ENCODE data around the gene TBCD. TPM values are rescaled to one million over a fixed set of nuclear protein-coding genes. Genes with fewer than 3 reads are reported as not detected.

TBCD gene
- total RNA-seq, 3 donors from 2014 or later: 41.3 to 76.0 (median 55.4) TPM

GRCh38 chr17:82713071-82713723 lies 38.7 kb upstream of the TBCD start:
- Histone ChIP-seq H3K36me3 (ENCODE audit: low read depth) (no peaks in the 10 kb centered on the region), H3K9me3 (no peaks in the 10 kb centered on the region), H3K4me3 (no peak overlapping the region), H3K4me1 (ENCODE audit: low read depth) (peaks cover 13% of the 10 kb centered on the region)
- intact Hi-C loops (cut with DNase I, micrococcal nuclease): no loop called here
- no peak for TF ChIP-seq CTCF (IDR thresholded peaks at IDR 0.05)
- ATAC-seq: no peak
- no peak for DNase-seq

GRCh38 chr17:82716203-82717010 lies 35.5 kb upstream of the TBCD start, which contains the start of gene FN3KRP:
Gene FN3KRP, plus strand, starts transcription at chr17:82716706. Its CDS starts 50 bp downstream, at chr17:82716756.
- DNase-seq (peak; percentile 91 to 98 (median 92)), ATAC-seq (peak; percentile 94)
- H3K4me3 ChIP-seq: peak within 1 kb of the TSS; percentile 33
- H3K36me3 ChIP-seq (ENCODE audit: low read depth): no peaks in the 10 kb centered on the region
- peaks cover 11% of the 10 kb centered on the region for H3K4me1 ChIP-seq (ENCODE audit: low read depth)
- no peak for TF ChIP-seq CTCF (IDR thresholded peaks at IDR 0.05)
- intact Hi-C loops (cut with DNase I, micrococcal nuclease): no loop called here
- H3K9me3 ChIP-seq: no peaks in the 10 kb centered on the region

GRCh38 chr17:82718986-82719685 lies 32.7 kb upstream of the TBCD start:
- intact Hi-C loops (cut with DNase I, micrococcal nuclease): no loop called here
- Histone ChIP-seq H3K9me3 (no peaks in the 10 kb centered on the region), H3K36me3 (ENCODE audit: low read depth) (no peaks in the 10 kb centered on the region), H3K4me1 (ENCODE audit: low read depth) (peaks cover 11% of the 10 kb centered on the region), H3K4me3 (no peak overlapping the region)
- DNase-seq (no peak), ATAC-seq (no peak)
- TF ChIP-seq CTCF (IDR thresholded peaks at IDR 0.05): no peak

- no peak for DNase-seq
- Histone ChIP-seq H3K4me3 (no peak overlapping the region), H3K36me3 (ENCODE audit: low read depth) (no peaks in the 10 kb centered on the region), H3K9me3 (no peaks in the 10 kb centered on the region), H3K4me1 (ENCODE audit: low read depth) (peaks cover 11% of the 10 kb centered on the region)
- intact Hi-C loops (cut with DNase I, micrococcal nuclease): no loop called here
- no peak for TF ChIP-seq CTCF (IDR thresholded peaks at IDR 0.05)
- no peak for ATAC-seq
Measured at GRCh38 chr17:82720204-82720603, 31.7 kb upstream of the TBCD start.

GRCh38 chr17:82722341-82723013 lies 29.4 kb upstream of the TBCD start:
- intact Hi-C loops (cut with DNase I, micrococcal nuclease): no loop called here
- DNase-seq (no peak), ATAC-seq (no peak)
- H3K4me1 ChIP-seq (ENCODE audit: low read depth): peaks cover 5% of the 10 kb centered on the region
- no peak overlapping the region for H3K4me3 ChIP-seq
- H3K36me3 ChIP-seq (ENCODE audit: low read depth): no peaks in the 10 kb centered on the region
- H3K9me3 ChIP-seq: no peaks in the 10 kb centered on the region
- no peak for TF ChIP-seq CTCF (IDR thresholded peaks at IDR 0.05)

Measured in mucosa of descending colon (tissue), 3 donors.